SK-N-MC (cell line): ENCODE data around the gene PLEKHM2.
A peak's percentile ranks its signal among the peaks of the same experiment; 100 is the strongest.
"Not testable (repeated sequence)": the region's sequence is repeated elsewhere in the genome, so short reads cannot be mapped to it uniquely, and the experiment has no call there.

Experiments
- DNase-seq: peaks from one replicate; pipeline ENCODE4 v3.0.0-alpha.2; 2011; ENCODE audit warnings: low read depth, low spot score
- H3K27ac ChIP-seq: fragments of 200-600 bp; sonication (generic); 2 replicates; pipeline ENCODE4 v1.5.1; 2016; ENCODE audit warnings: mixed run types
- H3K36me3 ChIP-seq: fragments of 200-600 bp; sonication (generic); 2 replicates; pipeline ENCODE4 v1.6.1; 2017; ENCODE audit warnings: antibody characterized with exemption, low read length, mixed read lengths; ENCODE audit not compliant: insufficient read depth
- H3K4me3 ChIP-seq: fragments of 200-600 bp; sonication (generic); 2 replicates; pipeline ENCODE4 v1.5.1; 2016
- H3K9ac ChIP-seq: fragments of 200-600 bp; sonication (generic); 2 replicates; pipeline ENCODE4 v1.8.0; 2017; ENCODE audit warnings: mixed run types, mixed read lengths; ENCODE audit not compliant: insufficient read length
- H3K9me3 ChIP-seq: fragments of 200-600 bp; sonication (generic); 2 replicates; pipeline ENCODE4 v1.6.1; 2017; ENCODE audit warnings: low read depth, mild to moderate bottlenecking, antibody characterized with exemption, low read length, moderate library complexity, mixed read lengths
- EZH2 ChIP-seq: fragments of 200-600 bp; sonication (generic); IDR thresholded peaks from one replicate; pipeline ENCODE4 v1.6.1; 2017; ENCODE audit warnings: antibody characterized with exemption
- FOXP2 ChIP-seq: optimal IDR thresholded peaks from 2 replicates; pipeline ENCODE3; 2011; ENCODE audit warnings: mild to moderate bottlenecking, moderate library complexity; ENCODE audit not compliant: insufficient read depth; ENCODE audit errors: extremely low read length, control extremely low read depth
- POLR2AphosphoS5 ChIP-seq: IDR thresholded peaks from 2 replicates; pipeline ENCODE4 v1.6.1; 2012; ENCODE audit warnings: mild to moderate bottlenecking, low read depth, low read length, borderline replicate concordance

Gene PLEKHM2

DNA sequence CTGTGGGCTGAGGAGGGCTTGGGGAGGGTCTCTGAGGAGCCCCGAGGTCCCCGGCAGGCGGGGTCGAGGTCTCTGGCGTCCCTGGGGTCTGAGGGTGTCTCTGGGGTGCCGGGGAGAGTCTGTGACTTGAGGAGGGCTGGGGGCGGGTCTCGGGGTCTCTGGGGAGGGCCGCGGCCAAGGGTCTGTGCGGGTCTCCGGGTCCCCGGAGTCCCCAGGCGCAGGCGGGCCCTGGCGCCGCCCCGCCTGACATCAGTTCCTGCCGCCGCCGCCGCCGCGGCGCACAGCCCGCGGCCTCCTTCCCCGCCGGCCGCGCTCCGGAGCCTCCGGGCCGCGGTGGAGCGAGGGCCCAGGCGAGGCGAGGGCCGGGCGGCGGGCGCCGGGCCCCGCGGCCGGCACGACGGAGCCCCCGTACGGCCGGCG lies at the start of gene PLEKHM2:
PLEKHM2 (plus strand) TSS at position 279 of the 420 bp plus-strand sequence. CDS start 239 bp downstream, outside the sequence.
- TF ChIP-seq EZH2 (no peak), FOXP2 (no peak), POLR2AphosphoS5 (peak; percentile 29; the same call in 1 of the 2 replicates)
- no peaks in the 10 kb centered on the region for H3K9me3 ChIP-seq
- DNase-seq, result no peak
- H3K36me3 ChIP-seq, result no peaks in the 10 kb centered on the region
- peak within 1 kb of the TSS; percentile 99 for H3K9ac ChIP-seq
- peak within 1 kb of the TSS; percentile 92 for H3K4me3 ChIP-seq
- peak within 1 kb of the TSS; percentile 91 for H3K27ac ChIP-seq

DNA sequence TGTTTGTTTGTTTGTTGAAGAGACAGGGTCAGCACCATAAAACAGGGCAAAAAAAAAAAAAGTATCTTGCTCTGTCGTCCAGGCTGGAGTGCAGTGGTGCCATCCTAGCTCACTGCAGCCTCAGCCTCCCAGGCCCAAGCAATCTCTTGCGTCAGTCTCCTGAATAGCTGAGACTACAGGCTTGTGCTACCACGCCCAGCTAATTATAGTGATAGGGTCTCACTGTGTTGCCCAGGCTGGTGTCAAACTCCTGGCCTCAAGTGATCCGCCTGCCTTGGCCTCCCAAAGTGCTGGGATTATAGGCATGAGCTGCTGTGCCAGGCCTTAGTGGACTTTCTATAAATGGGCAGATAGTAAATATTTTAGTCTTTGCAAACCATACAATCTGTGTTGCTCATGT lies 47.7 kb upstream of the PLEKHM2 start:
- no peak for DNase-seq
- Histone ChIP-seq H3K36me3 (peaks cover 89% of the 10 kb centered on the region), H3K27ac (no peak overlapping the region), H3K4me3 (no peak overlapping the region), H3K9me3 (no peaks in the 10 kb centered on the region), H3K9ac (no peak overlapping the region)
- TF ChIP-seq EZH2 (no peak), POLR2AphosphoS5 (no peak), FOXP2 (no peak)

DNA sequence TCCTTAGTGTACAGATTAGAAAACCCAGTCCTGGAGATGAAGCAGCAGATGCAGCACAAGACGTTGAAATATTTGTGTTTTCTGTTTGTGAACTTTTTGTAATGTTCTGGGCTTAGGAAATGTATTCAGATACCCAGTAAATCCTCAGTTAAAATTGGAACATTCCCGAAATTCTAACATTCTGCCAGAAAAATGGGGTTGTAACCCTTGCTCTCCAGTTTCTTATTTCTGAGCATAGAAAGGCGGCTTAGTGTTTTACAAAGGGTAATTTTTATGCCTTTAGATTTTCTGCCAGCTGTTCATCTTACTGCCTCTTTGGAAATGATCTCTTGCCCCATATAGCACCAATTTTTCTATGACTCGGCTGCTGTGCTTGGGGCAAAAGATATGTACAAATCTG lies 46.3 kb upstream of the PLEKHM2 start:
- DNase-seq, result no peak
- Histone ChIP-seq H3K36me3 (peaks cover 85% of the 10 kb centered on the region), H3K27ac (no peak overlapping the region), H3K9me3 (no peaks in the 10 kb centered on the region), H3K4me3 (no peak overlapping the region), H3K9ac (no peak overlapping the region)
- TF ChIP-seq EZH2, result no peak

DNA sequence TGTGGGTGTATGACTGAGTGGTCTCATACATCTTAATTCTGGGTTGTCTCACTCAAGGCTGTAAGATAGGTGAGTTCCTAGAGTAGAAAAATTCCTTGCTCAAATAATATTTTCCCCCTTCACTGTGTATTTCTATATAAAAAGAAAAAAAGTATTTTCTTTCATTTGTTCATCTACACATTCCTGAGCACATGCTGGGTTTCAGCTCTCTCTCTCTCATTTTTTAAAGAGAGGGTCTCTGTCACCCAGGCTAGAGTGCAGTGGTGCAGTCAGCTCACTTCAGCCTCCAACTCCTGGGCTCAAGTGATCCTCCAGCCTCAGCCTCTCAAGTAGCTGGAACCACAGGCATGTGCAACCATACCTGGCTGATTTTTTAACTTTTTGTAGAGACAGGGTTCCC lies 44.9 kb upstream of the PLEKHM2 start:
- Histone ChIP-seq H3K9me3 (no peaks in the 10 kb centered on the region), H3K4me3 (no peak overlapping the region), H3K36me3 (peaks cover 85% of the 10 kb centered on the region), H3K27ac (no peak overlapping the region), H3K9ac (no peak overlapping the region)
- TF ChIP-seq FOXP2, result no peak
- no peak for TF ChIP-seq POLR2AphosphoS5
- TF ChIP-seq EZH2, result no peak
- DNase-seq, result no peak

- no peak overlapping the region for H3K27ac ChIP-seq
- no peak for DNase-seq
- H3K4me3 ChIP-seq, result no peak overlapping the region
- H3K36me3 ChIP-seq, result peaks cover 81% of the 10 kb centered on the region
- no peaks in the 10 kb centered on the region for H3K9me3 ChIP-seq
- TF ChIP-seq FOXP2, result no peak
- no peak for TF ChIP-seq EZH2
- TF ChIP-seq POLR2AphosphoS5, result no peak
- no peak overlapping the region for H3K9ac ChIP-seq
These were observed 44.2 kb upstream of the PLEKHM2 start for GRCh38 chr1:15639931-15640330.

GRCh38 chr1:15640667-15641066 lies 43.5 kb upstream of the PLEKHM2 start:
- Histone ChIP-seq H3K36me3 (peaks cover 80% of the 10 kb centered on the region), H3K4me3 (no peak overlapping the region), H3K9ac (no peak overlapping the region), H3K27ac (no peak overlapping the region), H3K9me3 (no peaks in the 10 kb centered on the region)
- no peak for DNase-seq
- no peak for TF ChIP-seq POLR2AphosphoS5
- TF ChIP-seq EZH2, result no peak
- TF ChIP-seq FOXP2, result no peak

GRCh38 chr1:15649937-15650336 lies 34.2 kb upstream of the PLEKHM2 start:
- no peak for DNase-seq
- TF ChIP-seq EZH2 (no peak), POLR2AphosphoS5 (no peak), FOXP2 (no peak)
- Histone ChIP-seq H3K4me3 (no peak overlapping the region), H3K36me3 (peaks cover 52% of the 10 kb centered on the region), H3K9me3 (no peaks in the 10 kb centered on the region), H3K9ac (no peak overlapping the region), H3K27ac (no peak overlapping the region)

GRCh38 chr1:15650433-15650832 lies 33.7 kb upstream of the PLEKHM2 start:
- TF ChIP-seq EZH2, result no peak
- no peak for TF ChIP-seq POLR2AphosphoS5
- TF ChIP-seq FOXP2, result no peak
- Histone ChIP-seq H3K9ac (no peak overlapping the region), H3K27ac (no peak overlapping the region), H3K9me3 (no peaks in the 10 kb centered on the region), H3K4me3 (no peak overlapping the region), H3K36me3 (peaks cover 50% of the 10 kb centered on the region)
- no peak for DNase-seq

DNA sequence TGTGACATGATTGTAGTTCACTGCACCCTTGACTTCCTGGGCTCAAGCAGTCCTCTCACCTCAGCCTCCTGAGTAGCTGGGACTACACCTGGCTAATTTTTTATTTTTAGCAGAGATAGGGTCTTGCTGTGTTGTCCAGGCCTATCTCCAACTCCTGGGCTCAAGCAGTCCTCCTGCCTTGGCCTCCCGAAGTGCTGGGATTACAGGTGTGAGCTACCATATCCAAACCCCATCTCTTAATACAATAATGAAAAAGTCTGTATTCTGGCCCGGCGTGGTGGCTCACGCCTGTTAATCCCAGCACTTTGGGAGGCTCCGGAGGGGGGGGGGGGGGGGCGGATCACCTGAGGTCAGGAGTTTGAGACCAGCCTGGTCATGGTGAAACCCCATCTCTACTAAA lies 32.0 kb upstream of the PLEKHM2 start:
- not testable (repeated sequence) for H3K27ac ChIP-seq, H3K9ac ChIP-seq, H3K9me3 ChIP-seq, H3K4me3 ChIP-seq, DNase-seq
- H3K36me3 ChIP-seq, result peaks cover 58% of the 10 kb centered on the region
